GM23338 (cell line): Measurements from ENCODE around the gene SRPX.

Source experiments
- CREB1 ChIP-seq: fragments of 250-450 bp; sonication (Bioruptor Pico); IDR thresholded peaks from 2 replicates; pipeline ENCODE4 v1.5.0; 2020; ENCODE audit warnings: low read depth, mild to moderate bottlenecking, moderate library complexity
- CTCF ChIP-seq, 2 experiments: fragments of 200-600 bp in 1 of 2; sonication (generic) in 1 of 2; conservative IDR thresholded peaks; 2 replicates each; pipeline versions ENCODE4 v1.5.1 to v1.6.1; 2016 to 2017; ENCODE audit warnings: antibody characterized with exemption in 2 of 2, low read depth in 2 of 2, mild to moderate bottlenecking in 2 of 2, moderate library complexity in 1 of 2
- ETS1 ChIP-seq: IDR thresholded peaks from 2 replicates; pipeline ENCODE4 v1.6.1; 2016; ENCODE audit warnings: antibody characterized with exemption
- EZH2 ChIP-seq: fragments of 200-600 bp; sonication (generic); IDR thresholded peaks from one replicate; pipeline ENCODE4 v1.8.0; 2017; ENCODE audit warnings: antibody characterized with exemption, mild to moderate bottlenecking, low read depth; ENCODE audit not compliant: unreplicated experiment
- EZH2phosphoT487 ChIP-seq: fragments of 200-600 bp; sonication (generic); IDR thresholded peaks from one replicate; pipeline ENCODE4 v1.8.1; 2018; ENCODE audit warnings: antibody characterized with exemption; ENCODE audit not compliant: unreplicated experiment
- JUNB ChIP-seq: IDR thresholded peaks from one replicate; pipeline ENCODE4 v1.6.1; 2016; ENCODE audit warnings: antibody characterized with exemption; ENCODE audit not compliant: unreplicated experiment
- NANOG ChIP-seq: IDR thresholded peaks from 2 replicates; pipeline ENCODE4 v1.6.1; 2016; ENCODE audit warnings: antibody characterized with exemption, borderline replicate concordance
- POLR2AphosphoS5 ChIP-seq: IDR thresholded peaks from 2 replicates; pipeline ENCODE4 v1.6.1; 2016; ENCODE audit warnings: antibody characterized with exemption, low read depth
- STAT1 ChIP-seq: IDR thresholded peaks from one replicate; pipeline ENCODE4 v1.6.1; 2016; ENCODE audit warnings: antibody characterized with exemption; ENCODE audit not compliant: unreplicated experiment
- ZNF114 ChIP-seq: fragments of 250-450 bp; sonication (Bioruptor Pico); IDR thresholded peaks from 2 replicates; pipeline ENCODE4 v1.5.0; 2020; ENCODE audit warnings: mild to moderate bottlenecking, moderate library complexity
- TF ChIP-seq, protein P1 (sequence below): IDR thresholded peaks from one replicate; pipeline ENCODE4 v1.6.1; 2018; ENCODE audit warnings: antibody characterized with exemption; ENCODE audit not compliant: unreplicated experiment

DNA sequence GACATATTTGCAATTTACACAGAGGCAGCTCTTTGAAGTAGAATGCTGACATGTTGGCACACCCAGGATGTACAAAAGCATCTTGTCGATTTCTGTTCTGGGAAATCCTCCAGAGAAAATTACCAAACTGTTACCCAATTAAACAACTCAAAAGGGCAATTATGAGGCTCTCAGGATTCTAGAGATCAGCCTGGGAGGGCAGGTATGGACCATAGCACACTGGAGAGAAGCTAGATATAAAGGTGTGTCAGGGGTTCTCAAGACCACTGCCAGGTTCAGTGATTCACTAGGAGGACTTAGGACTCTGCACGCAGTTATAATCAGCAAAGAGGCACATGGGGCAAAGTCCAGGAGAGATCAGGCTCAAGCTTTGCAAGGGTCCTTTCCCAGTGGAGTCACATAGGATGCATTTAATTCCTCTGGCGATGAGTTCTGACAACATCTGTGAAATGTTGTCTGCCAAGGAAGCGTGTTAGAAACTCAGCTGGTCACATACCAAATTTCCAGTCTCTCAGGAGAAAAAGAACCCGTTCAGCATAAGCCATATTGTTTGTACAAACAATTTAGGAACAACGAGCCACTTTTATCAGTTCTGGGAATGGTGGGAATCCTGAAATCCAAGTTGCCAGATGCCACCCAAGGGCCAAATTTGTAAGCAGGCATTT lies 113.5 kb downstream of the SRPX start:
- TF ChIP-seq CTCF (conservative IDR thresholded peaks at IDR 0.05; ENCODE audit: low read depth in 2 of 2) (no peak), POLR2AphosphoS5 (no peak), EZH2phosphoT487 (no peak), EZH2 (no peak), CREB1 (CRISPR knock-in tag) (no peak), JUNB (no peak), NANOG (no peak), ZNF114 (CRISPR knock-in tag) (no peak), ETS1 (no peak), STAT1 (no peak)
- TF ChIP-seq, protein P1, sequence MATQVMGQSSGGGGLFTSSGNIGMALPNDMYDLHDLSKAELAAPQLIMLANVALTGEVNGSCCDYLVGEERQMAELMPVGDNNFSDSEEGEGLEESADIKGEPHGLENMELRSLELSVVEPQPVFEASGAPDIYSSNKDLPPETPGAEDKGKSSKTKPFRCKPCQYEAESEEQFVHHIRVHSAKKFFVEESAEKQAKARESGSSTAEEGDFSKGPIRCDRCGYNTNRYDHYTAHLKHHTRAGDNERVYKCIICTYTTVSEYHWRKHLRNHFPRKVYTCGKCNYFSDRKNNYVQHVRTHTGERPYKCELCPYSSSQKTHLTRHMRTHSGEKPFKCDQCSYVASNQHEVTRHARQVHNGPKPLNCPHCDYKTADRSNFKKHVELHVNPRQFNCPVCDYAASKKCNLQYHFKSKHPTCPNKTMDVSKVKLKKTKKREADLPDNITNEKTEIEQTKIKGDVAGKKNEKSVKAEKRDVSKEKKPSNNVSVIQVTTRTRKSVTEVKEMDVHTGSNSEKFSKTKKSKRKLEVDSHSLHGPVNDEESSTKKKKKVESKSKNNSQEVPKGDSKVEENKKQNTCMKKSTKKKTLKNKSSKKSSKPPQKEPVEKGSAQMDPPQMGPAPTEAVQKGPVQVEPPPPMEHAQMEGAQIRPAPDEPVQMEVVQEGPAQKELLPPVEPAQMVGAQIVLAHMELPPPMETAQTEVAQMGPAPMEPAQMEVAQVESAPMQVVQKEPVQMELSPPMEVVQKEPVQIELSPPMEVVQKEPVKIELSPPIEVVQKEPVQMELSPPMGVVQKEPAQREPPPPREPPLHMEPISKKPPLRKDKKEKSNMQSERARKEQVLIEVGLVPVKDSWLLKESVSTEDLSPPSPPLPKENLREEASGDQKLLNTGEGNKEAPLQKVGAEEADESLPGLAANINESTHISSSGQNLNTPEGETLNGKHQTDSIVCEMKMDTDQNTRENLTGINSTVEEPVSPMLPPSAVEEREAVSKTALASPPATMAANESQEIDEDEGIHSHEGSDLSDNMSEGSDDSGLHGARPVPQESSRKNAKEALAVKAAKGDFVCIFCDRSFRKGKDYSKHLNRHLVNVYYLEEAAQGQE: no peak
